Trophoblast cell (in vitro differentiated cells and primary cell): ENCODE measurements around the gene DPM3.

Source experiments
- DNase-seq, 2 donors: peaks; one replicate each; pipeline ENCODE4 v3.0.0-alpha.2; 2016
- H2AFZ ChIP-seq: 2 replicates; pipeline ENCODE4 v1.6.1; 2013; ENCODE audit warnings: low read length, moderate library complexity, mild to moderate bottlenecking; ENCODE audit not compliant: insufficient read depth, poor library complexity
- H2AK5ac ChIP-seq: 2 replicates; pipeline ENCODE4 v1.6.1; 2013; ENCODE audit warnings: mild to moderate bottlenecking, low read length
- H2BK120ac ChIP-seq: 2 replicates; pipeline ENCODE4 v1.6.1; 2013; ENCODE audit warnings: low read length, mild to moderate bottlenecking, moderate library complexity; ENCODE audit not compliant: insufficient read depth, poor library complexity
- H2BK12ac ChIP-seq: 2 replicates; pipeline ENCODE4 v1.6.1; 2013; ENCODE audit warnings: mild to moderate bottlenecking, low read length, moderate library complexity
- H2BK5ac ChIP-seq: 2 replicates; pipeline ENCODE4 v1.6.1; 2013; ENCODE audit warnings: low read length, low read depth, moderate library complexity, mild to moderate bottlenecking; ENCODE audit not compliant: poor library complexity
- H3K14ac ChIP-seq: 2 replicates; pipeline ENCODE4 v1.6.1; 2013; ENCODE audit warnings: mild to moderate bottlenecking, low read length
- H3K18ac ChIP-seq: 2 replicates; pipeline ENCODE4 v1.6.1; 2013; ENCODE audit warnings: mild to moderate bottlenecking, low read length
- H3K23ac ChIP-seq: 2 replicates; pipeline ENCODE4 v1.6.1; 2013; ENCODE audit warnings: low read length
- H3K27ac ChIP-seq: 2 replicates; pipeline ENCODE4 v1.5.1; 2013; ENCODE audit warnings: low read depth, mild to moderate bottlenecking, inconsistent platforms, low read length, moderate library complexity
- H3K27me3 ChIP-seq: 2 replicates; pipeline ENCODE4 v1.6.1; 2013; ENCODE audit warnings: inconsistent platforms, mild to moderate bottlenecking, low read length, moderate library complexity; ENCODE audit not compliant: insufficient read depth
- H3K36me3 ChIP-seq, 2 experiments: 1 replicate in 1 of 2; 2 replicates in 1 of 2; pipeline ENCODE4 v1.6.1; 2013; ENCODE audit warnings: low read length in 2 of 2, mild to moderate bottlenecking in 2 of 2, moderate library complexity in 1 of 2; ENCODE audit not compliant: insufficient read depth in 2 of 2, control insufficient read depth in 1 of 2
- H3K4ac ChIP-seq: 2 replicates; pipeline ENCODE4 v1.6.1; 2013; ENCODE audit warnings: low read depth, mild to moderate bottlenecking, low read length, moderate library complexity
- H3K4me1 ChIP-seq, 2 experiments: 1 replicate in 1 of 2; 2 replicates in 1 of 2; pipeline ENCODE4 v1.6.1; 2013; ENCODE audit warnings: low read length in 2 of 2, mild to moderate bottlenecking in 2 of 2, moderate library complexity in 1 of 2; ENCODE audit not compliant: insufficient read depth in 2 of 2, control insufficient read depth in 1 of 2
- H3K4me2 ChIP-seq: 2 replicates; pipeline ENCODE4 v1.6.1; 2013; ENCODE audit warnings: inconsistent platforms, mild to moderate bottlenecking, low read length, moderate library complexity
- H3K4me3 ChIP-seq: 2 replicates; pipeline ENCODE4 v1.5.1; 2013; ENCODE audit warnings: mild to moderate bottlenecking, low read depth, low read length, inconsistent platforms
- H3K79me1 ChIP-seq: one replicate; pipeline ENCODE4 v1.6.1; 2013; ENCODE audit warnings: low read length
- H3K79me2 ChIP-seq: 2 replicates; pipeline ENCODE4 v1.6.1; 2013; ENCODE audit warnings: low read length, mild to moderate bottlenecking; ENCODE audit not compliant: control insufficient read depth, insufficient read depth, poor library complexity
- H3K9ac ChIP-seq: 2 replicates; pipeline ENCODE4 v1.6.1; 2013; ENCODE audit warnings: mild to moderate bottlenecking, low read length
- H3K9me3 ChIP-seq: 2 replicates; pipeline ENCODE4 v1.6.1; 2013; ENCODE audit warnings: low read depth, mild to moderate bottlenecking, control low read depth, inconsistent platforms, low read length; ENCODE audit not compliant: insufficient read depth
- H4K12ac ChIP-seq: 2 replicates; pipeline ENCODE4 v1.6.1; 2013; ENCODE audit warnings: low read depth, mild to moderate bottlenecking, low read length, moderate library complexity
- H4K8ac ChIP-seq: 2 replicates; pipeline ENCODE4 v1.6.1; 2013; ENCODE audit warnings: low read depth, mild to moderate bottlenecking, low read length, moderate library complexity
- H4K91ac ChIP-seq: one replicate; pipeline ENCODE4 v1.6.1; 2013; ENCODE audit warnings: low read depth, mild to moderate bottlenecking, low read length, moderate library complexity
- WGBS: extraction: QIAGEN DNeasy Blood & Tissue Kit; methylation state at CpG from one replicate; pipeline ENCODE4 v1.1.7; 2013; ENCODE audit warnings: missing lambda C conversion rate; ENCODE audit not compliant: insufficient read length, insufficient coverage; ENCODE audit errors: extremely low coverage; 5-methylcytosine and 5-hydroxymethylcytosine counted together

Gene DPM3

DNA sequence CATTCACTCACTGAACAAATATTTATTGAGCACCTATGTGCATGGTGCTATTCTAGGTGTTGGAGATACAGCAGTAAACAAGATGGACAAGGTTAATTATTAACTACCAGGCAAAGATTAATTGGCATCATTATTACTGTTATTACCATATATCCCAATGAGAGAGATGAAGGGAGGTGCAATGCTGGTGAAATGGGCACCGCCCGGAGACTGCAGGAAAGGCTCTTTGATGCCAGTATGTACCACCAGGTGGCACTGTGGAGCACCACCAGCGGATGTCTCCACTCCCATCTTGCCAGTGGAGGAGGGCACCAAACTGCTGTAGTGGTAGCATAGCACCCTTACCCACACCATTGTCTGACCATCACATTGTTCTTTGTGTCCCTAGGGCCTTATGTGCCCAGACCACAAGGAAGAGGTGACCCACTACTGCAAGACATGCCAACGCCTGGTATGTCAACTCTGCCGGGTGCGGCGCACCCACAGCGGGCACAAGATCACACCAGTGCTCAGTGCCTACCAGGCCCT lies 36.3 kb upstream of the DPM3 start:
- Histone ChIP-seq H2AK5ac (no peak overlapping the region), H2BK5ac (no peak overlapping the region), H2AFZ (no peak overlapping the region), H3K79me2 (peaks cover 5% of the 10 kb centered on the region), H3K4ac (no peak overlapping the region), H4K12ac (no peak overlapping the region), H3K4me2 (peak overlapping the region; percentile 1), H3K14ac (no peak overlapping the region), H3K9ac (no peak overlapping the region), H3K27me3 (no peaks in the 10 kb centered on the region), H2BK120ac (no peak overlapping the region), H4K91ac (no peak overlapping the region), H3K36me3 (no peaks in the 10 kb centered on the region), H2BK12ac (no peak overlapping the region), H3K27ac (no peak overlapping the region), H3K79me1 (peaks cover 5% of the 10 kb centered on the region), H3K4me3 (no peak overlapping the region), H3K23ac (no peak overlapping the region), H3K9me3 (no peaks in the 10 kb centered on the region), H3K18ac (no peak overlapping the region), H3K4me1 (peaks cover 9 to 16% of the 10 kb centered on the region in 2 experiments), H4K8ac (no peak overlapping the region)
- peak; percentile 54 to 90 for DNase-seq
- WGBS, result no CpG with 5 or more reads among the region's 8 CpGs

DNA sequence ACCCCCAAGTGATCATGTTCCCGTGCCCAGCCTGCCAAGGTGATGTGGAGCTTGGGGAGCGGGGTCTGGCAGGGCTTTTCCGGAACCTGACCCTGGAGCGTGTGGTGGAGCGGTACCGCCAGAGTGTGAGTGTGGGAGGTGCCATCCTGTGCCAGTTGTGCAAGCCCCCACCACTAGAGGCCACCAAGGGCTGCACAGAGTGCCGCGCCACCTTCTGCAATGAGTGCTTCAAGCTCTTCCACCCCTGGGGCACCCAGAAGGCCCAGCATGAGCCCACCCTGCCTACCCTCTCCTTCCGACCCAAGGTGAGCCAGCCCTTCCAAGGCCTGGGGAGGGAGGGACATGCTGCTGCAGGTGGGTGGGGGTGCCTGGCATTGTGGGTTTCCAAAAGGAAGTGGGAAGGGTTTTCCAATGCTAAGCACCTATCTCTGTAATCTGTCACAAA lies 35.6 kb upstream of the DPM3 start:
- H3K79me1 ChIP-seq, result peaks cover 5% of the 10 kb centered on the region
- H3K9me3 ChIP-seq, result no peaks in the 10 kb centered on the region
- DNase-seq, result no peak
- no peak overlapping the region for H3K4ac ChIP-seq
- H3K4me1 ChIP-seq, result peaks cover 9 to 16% of the 10 kb centered on the region in 2 experiments
- H2BK5ac ChIP-seq, result no peak overlapping the region
- no peak overlapping the region for H4K12ac ChIP-seq
- no peak overlapping the region for H4K91ac ChIP-seq
- no peak overlapping the region for H2BK120ac ChIP-seq
- H3K27ac ChIP-seq, result no peak overlapping the region
- no peak overlapping the region for H3K18ac ChIP-seq
- H3K4me3 ChIP-seq, result no peak overlapping the region
- H2AFZ ChIP-seq, result no peak overlapping the region
- no peak overlapping the region for H3K23ac ChIP-seq
- no peak overlapping the region for H4K8ac ChIP-seq
- WGBS, result no CpG with 5 or more reads among the region's 9 CpGs
- no peak overlapping the region for H3K14ac ChIP-seq
- no peak overlapping the region for H3K9ac ChIP-seq
- no peak overlapping the region for H2AK5ac ChIP-seq
- H3K36me3 ChIP-seq, result no peaks in the 10 kb centered on the region
- H3K27me3 ChIP-seq, result no peaks in the 10 kb centered on the region
- H3K79me2 ChIP-seq, result peaks cover 5% of the 10 kb centered on the region
- no peak overlapping the region for H2BK12ac ChIP-seq
- no peak overlapping the region for H3K4me2 ChIP-seq

GRCh38 chr1:155175281-155175926 lies 35.1 kb upstream of the DPM3 start:
- Histone ChIP-seq H2BK5ac (no peak overlapping the region), H3K4me2 (no peak overlapping the region), H3K4ac (no peak overlapping the region), H2AK5ac (no peak overlapping the region), H4K91ac (no peak overlapping the region), H2BK12ac (no peak overlapping the region), H3K4me1 (peaks cover 9 to 16% of the 10 kb centered on the region in 2 experiments), H3K79me2 (peaks cover 5% of the 10 kb centered on the region), H3K4me3 (no peak overlapping the region), H4K12ac (no peak overlapping the region), H3K27ac (no peak overlapping the region), H3K36me3 (peaks cover 1 to 3% of the 10 kb centered on the region in 2 experiments), H3K18ac (no peak overlapping the region), H3K23ac (no peak overlapping the region), H3K9ac (no peak overlapping the region), H3K14ac (no peak overlapping the region), H4K8ac (no peak overlapping the region), H3K79me1 (peaks cover 5% of the 10 kb centered on the region), H3K27me3 (no peaks in the 10 kb centered on the region), H3K9me3 (no peaks in the 10 kb centered on the region), H2AFZ (no peak overlapping the region), H2BK120ac (no peak overlapping the region)
- WGBS, result no CpG with 5 or more reads among the region's 12 CpGs
- no peak for DNase-seq

DNA sequence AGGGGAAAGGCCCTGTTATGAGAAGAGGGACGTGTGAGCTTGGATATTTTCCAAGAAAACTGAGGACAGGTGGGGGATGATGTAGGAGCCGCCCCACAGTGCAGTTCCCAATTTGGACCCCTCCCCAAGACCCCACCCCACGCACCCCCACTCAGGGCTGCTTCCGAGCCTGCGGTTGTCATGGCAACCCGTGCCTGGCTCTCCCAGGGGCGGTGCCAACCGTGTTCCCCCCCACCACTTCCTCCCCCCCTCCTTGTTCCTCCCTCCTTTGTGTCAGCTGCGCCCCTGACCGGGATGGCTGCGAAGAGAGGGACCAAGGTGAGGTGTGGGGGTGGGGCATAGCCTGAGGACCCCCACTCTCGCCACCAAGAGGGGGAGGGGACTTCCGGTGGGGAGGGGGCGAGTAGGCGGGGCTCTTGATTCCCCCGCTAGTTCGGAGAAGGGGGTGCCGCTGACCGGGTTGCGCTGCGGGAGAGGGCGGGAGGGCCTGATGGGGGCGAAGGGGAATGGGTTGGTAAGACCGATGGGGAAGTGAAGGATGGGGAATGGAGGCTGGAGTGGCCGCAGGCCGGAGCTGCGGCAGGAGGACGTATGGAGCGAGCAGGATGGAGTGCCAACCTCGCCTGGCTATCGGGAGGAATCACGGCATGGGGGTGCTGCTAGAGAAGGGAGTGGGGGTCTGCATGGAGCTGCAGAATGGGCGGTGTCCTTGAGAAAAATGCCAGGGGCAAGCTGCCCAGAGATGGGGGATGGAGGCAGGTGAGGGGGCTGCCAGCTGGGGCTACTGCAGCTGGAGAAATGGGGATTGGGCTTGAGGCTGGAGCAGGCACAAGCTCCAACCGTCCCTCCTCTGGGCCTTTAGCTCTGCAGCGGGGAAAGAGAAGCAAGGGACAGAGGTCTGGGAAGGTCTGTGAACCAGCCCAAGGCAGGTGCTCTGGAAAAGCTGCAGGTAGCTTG lies 34.3 kb upstream of the DPM3 start:
- H2BK120ac ChIP-seq, result no peak overlapping the region
- H4K12ac ChIP-seq, result peak overlapping the region; percentile 71
- H3K79me1 ChIP-seq, result peaks cover 5% of the 10 kb centered on the region
- H3K14ac ChIP-seq, result no peak overlapping the region
- no peak overlapping the region for H3K27ac ChIP-seq
- H3K23ac ChIP-seq, result no peak overlapping the region
- H2BK12ac ChIP-seq, result no peak overlapping the region
- H3K36me3 ChIP-seq, result peaks cover 6 to 7% of the 10 kb centered on the region in 2 experiments
- H2BK5ac ChIP-seq, result no peak overlapping the region
- peak overlapping the region; percentile 50 for H3K4me3 ChIP-seq
- no peak overlapping the region for H3K4ac ChIP-seq
- H3K79me2 ChIP-seq, result peaks cover 5% of the 10 kb centered on the region
- no peaks in the 10 kb centered on the region for H3K27me3 ChIP-seq
- no peak overlapping the region for H3K18ac ChIP-seq
- peak overlapping the region; percentile 42 for H2AFZ ChIP-seq
- DNase-seq, result no peak
- H4K91ac ChIP-seq, result peak overlapping the region; percentile 27
- H3K4me2 ChIP-seq, result peak overlapping the region; percentile 41
- peak overlapping the region; percentile 34 for H4K8ac ChIP-seq
- H2AK5ac ChIP-seq, result no peak overlapping the region
- WGBS, result no CpG with 5 or more reads among the region's 35 CpGs
- no peaks in the 10 kb centered on the region for H3K9me3 ChIP-seq
- H3K4me1 ChIP-seq, result peaks cover 9 to 16% of the 10 kb centered on the region in 2 experiments
- H3K9ac ChIP-seq, result no peak overlapping the region
